HL-60/S4 treated with phorbol 12-myristate 13-acetate at 8.2 ng/mL for 4 days and 3 days (cell line): ENCODE data around the gene TBATA.

Source experiments
- in situ Hi-C: fragments of 300-500 bp; cut with MboI; formaldehyde crosslinking; loops from 2 replicates; pipeline ENCODE4 v1.15.0; 2022; ENCODE audit warnings: low sequenced_read_pairs

TBATA gene

DNA sequence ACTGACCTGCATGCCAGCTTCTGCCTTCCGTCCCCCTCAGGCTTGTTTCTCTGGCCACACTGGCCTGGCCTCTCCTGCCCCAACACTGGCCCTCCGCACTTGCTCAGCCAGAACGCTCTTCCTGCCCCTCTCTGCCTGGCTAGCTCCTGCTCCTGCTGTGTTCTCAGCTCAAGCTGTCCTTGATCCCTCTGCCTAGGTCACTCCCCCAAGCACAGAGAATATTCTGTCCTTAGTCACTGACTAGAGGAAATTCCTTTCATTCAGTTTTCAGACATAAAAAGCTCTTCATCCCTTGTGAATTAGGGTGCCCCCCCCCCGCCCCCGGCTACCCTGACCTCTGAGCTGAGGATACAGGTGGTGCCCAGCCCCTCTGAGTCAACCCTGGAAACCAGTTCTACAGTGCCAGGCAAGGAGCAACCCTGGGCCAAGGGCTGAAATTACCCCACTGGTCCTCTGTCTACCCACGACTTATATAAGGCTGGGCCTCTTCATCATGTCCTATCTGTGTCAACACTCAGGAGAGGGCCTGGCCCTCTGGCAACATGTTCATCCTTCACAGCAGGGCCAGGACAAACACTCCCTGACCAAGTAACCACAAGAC is 23.9 kb upstream of the TBATA start:
- in situ Hi-C loops: no loop called here

DNA sequence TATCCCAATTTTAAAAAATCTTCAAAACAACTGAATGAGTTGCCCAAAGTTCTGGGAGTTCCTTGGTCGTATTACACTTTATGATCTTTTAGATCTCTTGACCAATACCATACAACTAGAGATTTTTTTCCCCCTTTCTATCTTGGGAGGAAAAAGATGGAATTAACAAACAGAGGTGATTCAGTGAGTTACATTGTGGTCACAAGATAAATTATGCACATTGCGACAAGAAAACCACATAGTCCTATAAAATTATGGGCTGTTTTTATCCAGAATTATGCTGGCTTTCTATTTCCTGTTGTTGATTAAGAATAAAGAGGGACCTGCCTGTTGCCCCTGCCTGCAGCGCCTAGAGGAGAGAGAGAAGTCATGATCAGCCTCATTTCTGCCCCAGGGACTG is 22.4 kb upstream of the TBATA start:
- in situ Hi-C loops: no loop called here

DNA sequence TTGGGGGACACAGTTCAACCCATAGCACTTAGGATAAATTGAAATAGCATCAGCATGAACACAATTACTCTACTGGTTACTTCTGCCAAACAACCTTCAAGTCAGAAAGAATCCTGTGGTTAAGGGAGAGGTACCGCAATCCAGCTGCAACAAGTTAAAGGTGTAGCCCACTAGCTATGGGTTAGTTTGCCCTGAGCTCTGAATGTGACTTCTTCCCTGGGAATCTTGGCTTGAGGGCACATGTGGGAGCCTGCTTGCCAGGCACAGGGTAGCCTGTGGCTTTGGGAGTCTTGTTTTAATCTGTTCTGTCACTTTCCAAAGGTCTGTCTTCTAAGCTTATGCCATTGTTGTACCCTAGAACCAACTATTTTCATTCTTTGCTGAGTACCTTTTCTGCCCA is 21.7 kb upstream of the TBATA start:
- in situ Hi-C loops: no loop called here

DNA sequence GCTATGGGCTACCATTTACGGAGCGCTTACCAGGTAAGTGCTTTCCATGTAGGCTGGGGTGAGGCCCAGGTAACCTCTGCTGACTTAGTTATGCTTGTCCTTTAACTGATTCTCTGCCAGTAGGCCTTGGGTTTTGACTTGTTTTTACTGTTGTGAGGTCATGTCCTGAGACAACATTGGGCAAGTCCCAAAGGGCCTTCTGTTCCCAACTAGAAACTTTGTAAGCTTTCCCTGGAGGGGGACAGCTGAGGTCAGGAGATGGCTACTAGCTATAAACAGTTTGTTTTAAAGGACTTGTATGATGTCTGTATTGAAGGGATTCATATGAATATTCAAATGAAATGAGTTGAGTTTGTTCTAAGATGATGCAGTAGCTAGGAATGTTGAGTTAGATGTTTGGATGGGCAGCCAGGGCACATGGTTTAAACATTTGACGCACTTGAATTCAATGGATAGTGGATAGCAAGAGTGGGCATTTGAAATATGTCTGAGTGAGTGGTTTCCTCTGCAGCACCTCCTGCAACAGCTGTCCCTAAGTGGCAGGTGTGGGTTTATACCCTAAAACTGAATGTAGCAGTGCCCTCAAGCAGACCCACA is 20.5 kb upstream of the TBATA start:
- in situ Hi-C loops: no loop called here

DNA sequence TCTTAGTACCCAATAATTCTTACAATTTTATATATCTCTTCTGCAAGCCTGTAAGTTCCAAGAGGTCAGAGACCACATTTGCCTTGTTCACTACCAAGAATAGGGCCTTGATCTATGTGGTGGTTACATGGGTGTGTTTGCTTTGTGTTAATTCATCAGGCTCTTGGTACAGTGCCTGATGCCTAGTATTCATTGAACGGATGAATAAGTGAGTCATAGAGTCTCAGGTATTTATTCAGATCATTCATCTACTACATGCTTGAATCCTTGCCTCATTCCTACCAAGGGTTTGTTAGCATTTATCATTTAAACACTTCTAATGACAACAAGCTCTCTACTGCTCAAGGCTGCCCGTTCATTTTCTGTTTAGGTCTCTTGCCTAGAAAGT is 19.2 kb upstream of the TBATA start:
- in situ Hi-C loops: no loop called here

DNA sequence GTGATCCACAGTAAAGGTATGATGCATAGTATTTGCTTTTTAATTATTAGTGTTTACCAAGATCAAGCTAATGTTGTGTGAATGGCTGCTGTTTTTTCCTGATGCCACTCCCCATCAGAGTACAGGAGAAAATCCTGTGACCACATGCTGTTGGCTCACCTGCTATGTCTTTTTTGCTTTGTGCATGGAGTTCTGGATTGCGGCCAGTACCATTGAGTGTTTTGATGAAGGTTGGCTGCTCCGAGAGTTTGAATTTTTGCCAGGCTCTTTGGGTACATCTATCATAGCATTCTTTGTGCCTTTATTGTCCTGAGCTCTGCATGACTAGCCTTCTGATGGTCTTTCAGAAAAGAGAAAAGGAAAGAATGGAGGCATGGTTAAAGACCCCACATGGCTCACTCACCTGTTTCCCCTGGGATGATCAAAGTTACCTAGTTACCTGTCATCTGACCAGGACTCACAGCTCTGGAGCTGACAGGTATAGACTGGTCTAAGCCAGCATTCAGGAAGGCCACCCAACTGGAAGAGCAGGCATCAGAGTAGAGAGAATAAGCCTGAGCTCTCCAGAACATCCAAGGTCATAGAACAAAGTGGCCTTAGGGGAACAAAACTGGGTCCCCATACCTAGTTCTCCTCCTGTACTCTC is 18.7 kb upstream of the TBATA start:
- in situ Hi-C loops: no loop called here

DNA sequence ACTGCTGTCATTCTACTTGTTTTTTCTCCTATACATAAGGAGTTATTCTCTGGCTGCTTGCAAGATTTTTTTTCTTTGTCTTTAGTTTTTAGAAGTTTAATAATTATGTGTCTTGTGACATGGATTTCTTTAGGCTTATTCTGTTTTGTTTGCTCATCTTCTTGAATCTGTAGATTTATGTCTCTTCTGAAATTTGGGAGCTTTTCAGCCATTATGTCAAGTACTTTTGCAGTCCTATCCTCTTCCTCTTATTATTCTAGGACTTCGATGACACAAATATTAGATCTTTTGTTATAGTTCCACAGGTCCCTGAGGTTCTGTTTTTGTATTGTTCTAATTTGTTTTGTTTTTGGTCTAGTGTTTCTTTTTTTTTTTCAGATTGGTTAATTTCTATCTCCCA is 16.7 kb upstream of the TBATA start:
- in situ Hi-C loops: no loop called here

DNA sequence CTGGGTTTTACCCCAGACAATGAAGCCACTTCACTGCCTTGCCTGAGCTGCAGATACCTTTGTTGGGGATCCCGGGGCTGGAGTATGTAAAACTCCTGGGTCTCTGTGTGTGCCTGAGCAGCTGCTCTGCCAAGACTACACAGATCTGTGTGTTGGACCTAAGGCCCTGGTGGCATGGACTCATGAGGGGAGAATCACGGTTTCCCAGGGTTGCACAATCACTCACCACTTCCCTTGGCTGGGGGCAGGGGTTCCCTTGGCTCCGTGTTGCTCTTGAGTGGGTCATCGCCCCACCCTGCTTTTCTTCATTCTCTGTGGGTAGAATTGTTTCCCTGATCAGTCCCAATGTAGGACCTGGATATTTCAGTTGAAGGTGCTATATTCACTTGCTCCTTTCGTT is 13.9 kb upstream of the TBATA start:
- in situ Hi-C loops: no loop called here

DNA sequence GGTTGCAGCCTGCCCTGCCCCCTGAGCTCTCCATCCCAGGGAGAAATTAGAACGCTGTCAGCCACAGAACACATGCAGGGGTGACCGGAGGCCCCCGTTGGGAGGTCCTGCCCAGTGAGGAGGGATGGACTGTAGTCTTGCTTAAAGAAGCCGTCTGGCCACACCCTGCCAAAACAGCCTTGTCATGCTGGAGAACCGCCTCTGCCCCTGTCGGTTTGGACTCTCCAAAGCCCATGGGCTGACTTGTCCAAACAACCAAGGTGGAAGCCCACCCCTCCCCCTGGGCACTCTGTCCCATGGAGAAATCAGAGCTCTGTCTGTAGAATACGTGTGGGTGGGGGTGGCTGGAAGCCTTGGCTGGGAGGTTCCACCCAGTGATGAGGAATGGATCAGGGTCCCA is 12.7 kb upstream of the TBATA start:
- in situ Hi-C loops: no loop called here

DNA sequence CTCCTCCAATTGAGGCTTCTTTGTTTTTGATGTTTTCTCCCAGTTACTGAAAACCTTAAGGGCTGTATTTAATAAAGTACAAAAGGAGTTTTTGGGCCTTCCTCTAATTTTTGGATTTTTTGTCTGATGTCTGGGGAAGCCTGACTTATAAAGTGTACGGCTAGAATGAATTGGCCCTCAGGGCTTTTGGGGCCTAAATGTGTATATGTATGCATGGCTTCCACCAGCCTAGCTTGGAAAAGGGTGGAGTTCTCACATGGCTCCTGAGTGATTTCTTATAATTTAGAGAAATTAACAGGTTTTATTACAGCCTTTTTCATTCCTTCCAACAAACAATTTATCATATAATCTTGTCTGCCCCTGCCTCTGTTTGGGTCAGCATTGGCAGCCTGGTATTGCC is 10.4 kb upstream of the TBATA start:
- in situ Hi-C loops: no loop called here

DNA sequence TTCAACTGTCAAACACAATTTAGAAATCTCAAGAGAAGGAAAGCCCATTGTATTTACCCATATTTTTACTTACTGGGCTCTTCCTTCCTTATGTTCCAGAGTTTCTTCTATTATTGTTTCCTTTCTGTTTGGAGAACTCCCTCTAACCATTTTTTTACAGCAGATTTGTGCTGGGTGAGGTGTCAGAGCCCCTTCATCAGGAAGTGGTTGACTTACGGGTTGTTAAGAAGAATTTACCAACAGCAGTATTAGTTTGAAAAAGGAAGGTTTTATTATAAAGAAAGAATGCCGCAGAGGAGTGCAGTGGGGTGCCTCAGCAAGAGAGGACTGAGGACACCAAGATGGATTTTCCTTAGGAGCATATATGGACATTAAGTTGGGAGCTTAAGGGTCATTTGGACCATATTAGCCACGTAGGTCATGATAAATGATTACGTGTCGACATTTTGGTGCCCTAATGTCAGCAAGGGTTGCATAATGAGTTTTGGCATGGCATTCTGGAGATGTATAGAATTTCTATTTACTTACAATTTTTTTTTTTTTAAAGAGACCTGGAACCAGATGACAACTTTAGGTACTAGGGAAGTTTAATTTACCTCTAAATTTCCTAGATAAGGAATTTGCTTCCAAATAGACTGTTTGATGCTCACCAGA is 6.3 kb upstream of the TBATA start:
- in situ Hi-C loops: no loop called here

DNA sequence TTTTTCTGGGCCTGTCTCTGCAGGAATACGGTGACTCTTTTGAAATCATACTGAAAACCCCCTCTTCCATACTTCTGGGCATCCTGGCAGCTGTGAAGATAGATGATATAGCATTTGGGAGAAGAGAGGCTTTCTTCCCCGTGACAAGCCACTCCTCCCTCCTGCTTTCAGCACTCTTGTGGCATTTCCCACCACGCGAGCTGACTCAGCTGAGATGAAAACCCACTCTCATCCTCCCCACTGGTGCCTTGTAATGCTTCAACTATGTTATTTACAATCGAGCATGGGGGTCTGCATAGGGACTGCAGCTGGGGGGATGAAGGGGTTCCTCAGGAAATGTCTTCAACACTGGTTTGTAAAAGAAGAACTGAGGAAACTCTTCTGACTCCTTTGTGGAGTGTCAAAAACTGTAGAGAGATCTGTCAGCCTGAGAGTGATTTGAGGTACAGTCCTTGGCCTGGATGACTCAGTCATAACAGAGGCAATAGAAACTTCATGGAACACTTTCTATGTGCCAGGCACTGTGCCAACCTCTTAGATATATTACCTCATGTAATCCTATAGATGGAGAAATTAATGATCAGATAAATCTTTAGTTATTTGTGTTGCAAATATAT is 1.7 kb upstream of the TBATA start:
- in situ Hi-C loops: no loop called here

DNA sequence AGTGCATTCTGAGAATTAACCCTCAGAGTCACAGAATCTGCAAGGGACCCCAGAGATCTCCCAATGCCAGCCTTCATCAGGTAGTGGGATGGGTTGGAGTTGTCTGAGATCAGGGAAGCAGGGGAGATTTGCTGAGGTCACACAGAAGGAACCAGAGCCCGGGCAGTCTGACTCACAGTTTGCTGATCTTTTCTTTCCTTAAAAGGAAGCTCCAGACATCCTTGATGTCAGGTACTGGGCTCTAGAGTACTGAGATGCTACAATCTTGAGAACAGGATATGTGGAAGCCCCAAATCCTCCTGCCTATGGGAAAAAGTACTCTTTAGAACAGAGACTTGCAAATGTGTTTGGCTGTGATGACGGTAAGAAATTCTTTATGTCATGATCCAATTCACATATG is 706 bp downstream of the TBATA start:
- in situ Hi-C loops: no loop called here

DNA sequence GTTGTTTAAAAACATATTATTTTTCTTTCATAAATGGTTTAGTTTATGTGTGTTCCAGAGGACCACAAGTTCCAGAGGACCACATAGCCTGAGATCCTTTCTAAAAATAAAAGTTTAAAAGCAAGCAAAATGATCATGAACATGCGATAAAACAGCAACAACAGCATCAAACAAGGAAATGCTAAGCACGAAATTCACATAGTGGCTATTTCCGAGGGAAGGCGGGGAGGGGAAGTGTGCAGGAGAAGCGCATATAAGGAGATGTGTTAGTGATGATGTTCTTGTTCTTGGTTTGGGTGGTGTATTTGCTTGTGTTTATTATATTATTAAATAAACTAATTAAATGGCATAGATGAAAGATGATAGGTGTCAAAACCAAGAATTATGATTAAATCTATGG is 1.2 kb downstream of the TBATA start:
- in situ Hi-C loops: no loop called here

DNA sequence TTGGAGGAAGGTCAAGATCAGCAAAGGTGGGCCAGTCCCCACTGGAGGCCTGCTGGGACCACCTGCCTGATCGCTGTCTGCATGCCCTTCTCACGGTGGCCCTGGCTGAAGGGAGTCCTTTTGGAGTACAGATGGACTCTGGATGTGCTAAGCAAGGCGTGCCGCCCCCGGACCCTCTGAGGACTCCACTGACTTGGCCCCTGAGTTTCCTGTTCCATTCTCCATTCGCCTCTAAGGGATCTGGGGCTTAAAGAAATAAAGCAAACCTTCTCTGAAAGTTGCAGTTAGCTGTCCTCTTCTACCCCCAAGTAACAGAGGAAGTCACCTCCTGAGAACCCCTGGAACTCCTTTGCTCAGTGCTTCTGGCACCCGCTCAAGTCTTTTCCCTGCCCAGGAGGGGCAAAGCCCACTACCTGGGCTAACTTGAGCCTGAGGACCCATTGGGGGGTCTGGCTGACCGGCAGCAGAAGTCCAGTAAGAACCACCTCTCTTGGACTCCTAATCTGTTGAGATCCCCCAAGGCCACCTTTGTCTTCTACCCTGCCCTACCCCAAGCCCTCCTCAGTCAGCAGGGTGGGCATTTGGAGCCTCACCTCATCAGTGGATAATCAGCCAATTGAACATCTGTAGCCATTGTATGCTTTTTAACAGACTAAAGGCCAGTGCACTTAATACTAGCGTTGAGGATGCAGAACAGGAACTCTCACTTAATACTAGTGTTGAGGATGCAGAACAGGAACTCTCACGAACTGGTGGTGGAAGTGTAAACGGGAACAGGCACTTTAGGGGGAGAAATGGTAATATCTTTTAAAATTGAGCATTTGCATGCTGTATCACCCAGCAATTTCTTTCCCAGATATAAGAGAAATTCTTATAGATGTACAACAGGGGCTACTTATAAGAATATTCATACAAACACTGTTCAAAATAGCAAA is 2.2 kb downstream of the TBATA start:
- in situ Hi-C loops: no loop called here

DNA sequence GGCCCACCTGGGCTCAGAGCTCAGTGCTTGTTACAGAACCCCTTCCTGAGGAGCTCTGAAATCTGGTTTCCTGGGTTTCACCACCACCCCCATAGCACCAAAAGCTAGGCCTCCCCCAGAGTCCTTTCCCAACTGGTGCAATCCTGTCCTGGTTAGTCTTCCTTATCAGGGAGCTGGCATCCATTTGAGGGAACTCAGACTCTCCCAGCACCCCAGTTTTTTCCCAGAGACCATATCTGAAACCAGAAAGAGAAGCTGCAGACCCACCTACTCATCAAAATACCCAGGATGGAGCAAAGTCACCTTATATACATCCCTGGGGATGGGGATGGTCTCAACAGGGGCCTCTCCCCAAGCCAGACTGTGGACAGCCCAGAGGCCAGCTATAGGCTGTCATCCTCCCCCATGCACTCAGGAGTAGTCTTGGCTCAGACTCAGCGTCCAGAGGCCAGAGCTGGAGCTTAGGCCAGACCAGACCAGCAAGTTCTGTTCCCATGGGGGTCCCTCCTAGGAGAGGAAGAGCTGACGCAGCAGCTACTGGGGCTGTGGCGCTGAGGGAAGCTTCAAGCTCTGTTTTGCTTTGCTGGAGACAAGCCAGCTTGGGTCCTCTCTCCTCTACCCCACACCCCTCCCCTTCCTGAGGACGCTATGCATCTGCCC is 3.0 kb downstream of the TBATA start:
- in situ Hi-C loops: no loop called here

DNA sequence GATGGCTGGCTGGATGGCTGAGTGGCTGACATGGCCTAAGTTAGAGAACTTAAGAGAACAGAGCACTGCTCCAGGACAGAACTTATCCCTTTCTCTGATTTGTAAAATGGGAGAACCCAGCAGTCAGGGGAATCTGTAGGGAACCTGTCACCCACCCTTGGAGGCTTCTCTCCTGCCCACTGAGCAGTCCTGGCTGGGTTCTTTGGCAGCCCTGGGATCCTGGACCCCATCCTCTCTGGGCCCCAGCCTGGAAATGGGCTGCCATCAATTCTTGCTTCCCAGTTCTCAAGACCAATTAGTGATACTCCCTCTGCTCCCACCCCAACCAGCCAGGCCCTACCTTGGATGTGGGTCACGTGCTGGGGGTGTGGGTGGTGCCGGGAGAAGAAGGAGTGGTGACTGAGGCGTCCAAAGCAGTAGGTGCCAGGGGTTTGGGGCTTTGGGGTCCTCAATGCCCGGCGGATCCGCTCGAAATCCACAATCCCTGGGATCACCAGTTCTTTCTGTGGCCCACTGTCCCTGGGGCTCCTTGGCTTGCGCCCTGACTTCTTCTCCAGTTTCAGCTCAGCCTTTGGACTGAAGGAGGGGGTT is 3.6 kb downstream of the TBATA start:
- in situ Hi-C loops: no loop called here

DNA sequence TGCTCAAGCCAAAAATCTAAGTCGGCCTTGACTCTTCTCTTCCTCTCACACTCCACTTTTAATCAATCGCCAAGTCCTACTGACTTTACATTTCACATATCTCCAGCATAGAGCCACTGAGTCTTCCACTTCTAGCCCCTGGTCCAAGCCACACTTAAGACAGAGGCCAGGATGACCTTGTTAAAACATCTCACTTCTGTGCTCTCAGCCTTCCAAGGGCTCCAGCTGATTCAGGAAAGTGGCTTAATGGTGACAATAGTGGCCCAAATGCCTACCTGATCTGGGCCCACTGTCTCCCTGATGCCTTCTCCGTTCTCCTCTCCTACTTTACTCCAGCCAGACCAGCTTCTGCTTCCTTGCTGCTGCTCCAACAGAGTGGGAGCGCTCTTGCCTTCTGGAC is 4.4 kb downstream of the TBATA start:
- in situ Hi-C loops: no loop called here

DNA sequence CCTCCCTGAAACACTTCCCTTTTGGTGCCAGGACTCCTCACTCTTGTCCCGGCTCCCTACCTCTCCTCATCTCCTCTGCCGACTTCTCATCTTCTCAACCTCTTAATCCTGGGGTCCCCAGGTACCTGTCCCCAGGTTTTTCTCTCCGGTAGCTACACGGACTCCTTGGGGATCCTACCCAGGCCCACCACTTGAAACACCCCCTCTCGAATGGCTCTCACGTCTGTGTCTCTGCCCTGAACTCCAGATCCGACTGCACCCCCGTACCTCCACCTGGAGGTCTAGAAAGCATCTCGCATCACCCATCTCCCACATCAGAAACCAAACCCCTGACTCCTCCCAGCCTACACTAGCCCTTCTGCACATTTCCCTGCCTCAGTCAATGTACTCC is 4.8 kb downstream of the TBATA start:
- in situ Hi-C loops: no loop called here
